Measurements from ENCODE around the gene PTAR1.

The PTAR1 gene

DNA sequence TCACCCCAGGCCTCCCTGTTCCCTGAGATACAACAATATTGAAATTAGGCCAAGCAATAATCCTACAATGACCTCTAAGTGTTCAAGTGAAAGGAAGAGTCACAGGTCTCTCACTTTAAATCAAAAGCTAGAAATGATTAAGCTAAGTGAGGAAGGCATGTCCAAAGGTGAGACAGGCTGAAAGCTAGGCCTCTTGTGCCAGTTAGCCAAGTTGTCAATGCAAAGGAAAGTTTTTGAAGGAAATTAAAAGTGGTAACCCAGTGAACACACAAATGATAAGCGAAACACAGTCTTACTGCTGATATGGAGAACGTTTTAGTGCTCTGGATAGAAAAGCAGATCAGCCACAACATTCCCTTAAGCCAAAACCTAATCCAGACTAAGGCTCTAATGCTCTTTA is 39.8 kb downstream of the PTAR1 start:
- Histone ChIP-seq H3K36me3 (ENCODE audit: control insufficient read depth in 1 of 2, insufficient read depth in 2 of 2, low read length in 2 of 2) (peaks cover 13 to 46% of the 10 kb centered on the region in 2 donors), H3K4me3 (ENCODE audit: low read depth in 1 of 2, low read length in 2 of 2) (no peak overlapping the region), H3K9ac (ENCODE audit: low read depth in 1 of 2, low read length in 2 of 2) (no peak overlapping the region), H3K27ac (ENCODE audit: low read depth, low read length) (no peak overlapping the region), H3K4me1 (ENCODE audit: control insufficient read depth in 1 of 2, insufficient read depth in 2 of 2, low read length in 2 of 2) (no peaks in the 10 kb centered on the region), H3K27me3 (ENCODE audit: control insufficient read depth in 1 of 2, insufficient read depth in 2 of 2, low read length in 2 of 2) (no peaks in the 10 kb centered on the region), H3K9me3 (ENCODE audit: control insufficient read depth in 1 of 2, low read length in 2 of 2) (no peaks in the 10 kb centered on the region)

DNA sequence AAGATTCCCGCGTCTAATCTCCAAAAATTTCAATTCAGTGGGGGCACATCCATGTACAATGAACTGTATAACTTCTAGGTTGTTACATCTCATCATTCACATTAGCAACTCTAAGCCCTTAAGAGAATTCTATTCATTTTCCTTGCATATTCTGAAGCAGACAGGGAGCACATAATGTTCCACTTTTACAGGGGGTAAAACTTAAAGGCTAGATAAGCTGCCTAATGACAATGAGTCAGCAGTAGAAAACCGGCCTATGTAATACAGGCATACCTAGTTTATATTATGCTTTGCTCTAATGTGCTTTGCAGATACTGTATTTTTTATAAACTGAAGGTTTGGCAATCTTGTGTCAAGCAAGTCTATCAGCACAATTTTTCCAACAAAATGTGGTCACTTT is 40.4 kb downstream of the PTAR1 start:
- no peak overlapping the region for H3K4me3 ChIP-seq (ENCODE audit: low read depth in 1 of 2, low read length in 2 of 2)
- no peaks in the 10 kb centered on the region for H3K27me3 ChIP-seq (ENCODE audit: control insufficient read depth in 1 of 2, insufficient read depth in 2 of 2, low read length in 2 of 2)
- no peak overlapping the region for H3K9ac ChIP-seq (ENCODE audit: low read depth in 1 of 2, low read length in 2 of 2)
- no peaks in the 10 kb centered on the region for H3K9me3 ChIP-seq (ENCODE audit: control insufficient read depth in 1 of 2, low read length in 2 of 2)
- no peaks in the 10 kb centered on the region for H3K4me1 ChIP-seq (ENCODE audit: control insufficient read depth in 1 of 2, insufficient read depth in 2 of 2, low read length in 2 of 2)
- H3K36me3 ChIP-seq (ENCODE audit: control insufficient read depth in 1 of 2, insufficient read depth in 2 of 2, low read length in 2 of 2), result peaks cover 13 to 43% of the 10 kb centered on the region in 2 donors
- no peak overlapping the region for H3K27ac ChIP-seq (ENCODE audit: low read depth, low read length)

DNA sequence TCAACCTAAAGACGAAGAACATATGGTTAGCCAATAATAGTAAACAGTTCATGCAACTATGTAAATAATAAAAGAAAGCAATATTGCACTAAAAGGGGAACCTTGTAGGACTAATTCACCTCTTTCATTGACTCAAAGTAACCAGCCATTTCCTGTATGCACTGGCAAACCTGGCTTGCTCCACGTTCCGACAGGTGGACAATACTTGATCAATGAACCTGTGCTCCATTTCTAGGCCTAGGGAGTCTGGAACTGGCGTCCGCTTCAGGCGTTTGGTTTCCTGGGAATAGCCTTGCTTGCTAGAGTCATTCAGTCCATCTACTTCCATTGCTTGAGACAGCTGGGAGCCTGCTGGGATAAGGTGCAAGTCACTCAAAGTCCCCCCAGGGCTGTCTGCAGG is 41.6 kb downstream of the PTAR1 start:
- Histone ChIP-seq H3K27ac (ENCODE audit: low read depth, low read length) (no peak overlapping the region), H3K36me3 (ENCODE audit: control insufficient read depth in 1 of 2, insufficient read depth in 2 of 2, low read length in 2 of 2) (peaks cover 11 to 33% of the 10 kb centered on the region in 2 donors), H3K9me3 (ENCODE audit: control insufficient read depth in 1 of 2, low read length in 2 of 2) (no peaks in the 10 kb centered on the region), H3K27me3 (ENCODE audit: control insufficient read depth in 1 of 2, insufficient read depth in 2 of 2, low read length in 2 of 2) (no peaks in the 10 kb centered on the region), H3K9ac (ENCODE audit: low read depth in 1 of 2, low read length in 2 of 2) (no peak overlapping the region), H3K4me3 (ENCODE audit: low read depth in 1 of 2, low read length in 2 of 2) (no peak overlapping the region), H3K4me1 (ENCODE audit: control insufficient read depth in 1 of 2, insufficient read depth in 2 of 2, low read length in 2 of 2) (no peaks in the 10 kb centered on the region)

DNA sequence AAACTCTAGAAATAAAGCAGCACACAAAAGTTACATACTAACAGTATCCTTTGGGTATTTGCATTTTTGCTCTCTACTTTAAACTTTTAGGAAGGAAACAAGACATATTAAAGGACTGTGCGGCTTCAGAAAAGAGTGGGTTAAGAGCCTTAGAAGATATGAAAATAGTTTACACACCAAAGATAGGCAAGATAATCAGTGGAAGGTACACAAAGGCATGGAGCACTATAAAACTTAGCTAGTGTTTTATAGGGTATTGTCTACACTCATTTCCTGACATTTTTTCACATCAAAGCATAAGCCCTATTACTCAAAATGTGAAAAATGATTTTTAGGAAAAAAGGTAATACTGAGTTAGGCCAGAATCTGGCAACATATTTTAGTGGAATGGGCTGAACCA is 44.0 kb downstream of the PTAR1 start:
- H3K27me3 ChIP-seq (ENCODE audit: control insufficient read depth in 1 of 2, insufficient read depth in 2 of 2, low read length in 2 of 2), result no peaks in the 10 kb centered on the region
- H3K9me3 ChIP-seq (ENCODE audit: control insufficient read depth in 1 of 2, low read length in 2 of 2), result no peaks in the 10 kb centered on the region
- peaks cover 8 to 22% of the 10 kb centered on the region in 2 donors for H3K36me3 ChIP-seq (ENCODE audit: control insufficient read depth in 1 of 2, insufficient read depth in 2 of 2, low read length in 2 of 2)
- H3K27ac ChIP-seq (ENCODE audit: low read depth, low read length), result no peak overlapping the region
- H3K4me1 ChIP-seq (ENCODE audit: control insufficient read depth in 1 of 2, insufficient read depth in 2 of 2, low read length in 2 of 2), result no peaks in the 10 kb centered on the region
- no peak overlapping the region for H3K4me3 ChIP-seq (ENCODE audit: low read depth in 1 of 2, low read length in 2 of 2)
- H3K9ac ChIP-seq (ENCODE audit: low read depth in 1 of 2, low read length in 2 of 2), result no peak overlapping the region

DNA sequence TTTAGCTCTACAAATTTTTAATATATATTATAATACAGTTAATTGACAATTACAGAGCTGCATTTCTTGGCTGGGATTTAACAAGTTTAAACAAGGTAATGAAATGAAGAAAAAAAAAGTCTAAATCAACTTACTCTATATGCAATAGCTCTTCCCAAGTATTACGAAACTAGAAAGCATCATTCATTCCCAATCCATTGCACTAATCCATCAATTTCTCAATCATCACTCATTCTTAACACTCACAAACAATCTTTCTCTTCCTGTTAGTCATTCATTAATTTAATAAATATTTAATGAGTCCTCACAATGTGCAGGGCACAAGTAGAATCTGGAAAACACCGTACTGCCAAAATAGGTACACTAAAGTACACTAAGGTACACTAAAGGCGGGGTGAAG is 44.7 kb downstream of the PTAR1 start:
- H3K36me3 ChIP-seq (ENCODE audit: control insufficient read depth in 1 of 2, insufficient read depth in 2 of 2, low read length in 2 of 2), result peaks cover 8 to 22% of the 10 kb centered on the region in 2 donors
- no peak overlapping the region for H3K27ac ChIP-seq (ENCODE audit: low read depth, low read length)
- H3K9me3 ChIP-seq (ENCODE audit: control insufficient read depth in 1 of 2, low read length in 2 of 2), result no peaks in the 10 kb centered on the region

DNA sequence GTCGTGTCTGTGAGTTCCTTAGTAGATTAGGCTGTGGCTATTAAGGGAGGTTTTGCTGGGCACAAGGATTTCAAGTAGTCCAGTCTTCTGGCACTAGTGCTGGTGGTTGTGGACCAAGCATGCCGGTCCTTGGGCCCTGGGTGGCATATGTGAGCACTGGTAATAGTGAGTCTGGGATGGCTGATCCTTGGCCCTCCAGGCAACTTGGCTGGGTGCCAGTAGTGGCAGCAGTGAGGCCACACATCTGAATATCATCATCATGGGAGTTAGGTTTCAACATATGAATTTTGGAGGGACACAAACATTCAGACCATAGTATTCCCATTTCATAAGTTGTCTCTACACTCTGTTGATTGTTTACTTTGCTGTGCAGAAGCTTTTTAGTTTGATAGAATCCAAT is 62.3 kb downstream of the PTAR1 start:
- Histone ChIP-seq H3K4me3 (ENCODE audit: low read depth in 1 of 2, low read length in 2 of 2) (no peak overlapping the region), H3K4me1 (ENCODE audit: control insufficient read depth in 1 of 2, insufficient read depth in 2 of 2, low read length in 2 of 2) (no peaks in the 10 kb centered on the region), H3K27me3 (ENCODE audit: control insufficient read depth in 1 of 2, insufficient read depth in 2 of 2, low read length in 2 of 2) (no peaks in the 10 kb centered on the region), H3K27ac (ENCODE audit: low read depth, low read length) (no peak overlapping the region), H3K9me3 (ENCODE audit: control insufficient read depth in 1 of 2, low read length in 2 of 2) (peaks cover 11% of the 10 kb centered on the region in 2 donors), H3K36me3 (ENCODE audit: control insufficient read depth in 1 of 2, insufficient read depth in 2 of 2, low read length in 2 of 2) (no peaks in the 10 kb centered on the region), H3K9ac (ENCODE audit: low read depth in 1 of 2, low read length in 2 of 2) (no peak overlapping the region)

More for the DNA sequence above, 44.7 kb downstream of the PTAR1 start:
- no peak overlapping the region for H3K9ac ChIP-seq (ENCODE audit: low read depth in 1 of 2, low read length in 2 of 2)
- no peak overlapping the region for H3K4me3 ChIP-seq (ENCODE audit: low read depth in 1 of 2, low read length in 2 of 2)
- no peaks in the 10 kb centered on the region for H3K27me3 ChIP-seq (ENCODE audit: control insufficient read depth in 1 of 2, insufficient read depth in 2 of 2, low read length in 2 of 2)
- no peaks in the 10 kb centered on the region for H3K4me1 ChIP-seq (ENCODE audit: control insufficient read depth in 1 of 2, insufficient read depth in 2 of 2, low read length in 2 of 2)

DNA sequence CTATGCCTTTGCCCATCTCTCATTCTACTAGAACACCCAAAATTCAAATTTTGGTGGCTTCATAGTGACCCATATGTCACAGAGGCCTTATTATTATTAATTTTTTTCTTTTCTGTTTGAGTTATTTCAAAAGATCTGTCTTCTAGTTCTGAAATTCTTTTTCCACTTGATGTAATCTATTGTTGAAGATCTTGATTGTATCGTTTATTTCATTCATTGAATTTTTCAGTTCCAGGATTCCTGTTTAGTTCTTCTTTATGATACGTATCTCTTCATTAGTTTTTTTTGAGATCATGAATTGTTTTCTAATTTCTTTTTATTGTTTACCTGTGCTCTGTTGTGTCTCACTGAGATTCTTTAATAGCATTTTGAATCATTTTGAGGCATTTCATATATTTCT is 63.0 kb downstream of the PTAR1 start:
- H3K27ac ChIP-seq (ENCODE audit: low read depth, low read length), result no peak overlapping the region
- H3K4me3 ChIP-seq (ENCODE audit: low read depth in 1 of 2, low read length in 2 of 2), result no peak overlapping the region
- H3K4me1 ChIP-seq (ENCODE audit: control insufficient read depth in 1 of 2, insufficient read depth in 2 of 2, low read length in 2 of 2), result no peaks in the 10 kb centered on the region
- peaks cover 11% of the 10 kb centered on the region in 2 donors for H3K9me3 ChIP-seq (ENCODE audit: control insufficient read depth in 1 of 2, low read length in 2 of 2)
- no peaks in the 10 kb centered on the region for H3K36me3 ChIP-seq (ENCODE audit: control insufficient read depth in 1 of 2, insufficient read depth in 2 of 2, low read length in 2 of 2)
- no peaks in the 10 kb centered on the region for H3K27me3 ChIP-seq (ENCODE audit: control insufficient read depth in 1 of 2, insufficient read depth in 2 of 2, low read length in 2 of 2)
- H3K9ac ChIP-seq (ENCODE audit: low read depth in 1 of 2, low read length in 2 of 2), result no peak overlapping the region

DNA sequence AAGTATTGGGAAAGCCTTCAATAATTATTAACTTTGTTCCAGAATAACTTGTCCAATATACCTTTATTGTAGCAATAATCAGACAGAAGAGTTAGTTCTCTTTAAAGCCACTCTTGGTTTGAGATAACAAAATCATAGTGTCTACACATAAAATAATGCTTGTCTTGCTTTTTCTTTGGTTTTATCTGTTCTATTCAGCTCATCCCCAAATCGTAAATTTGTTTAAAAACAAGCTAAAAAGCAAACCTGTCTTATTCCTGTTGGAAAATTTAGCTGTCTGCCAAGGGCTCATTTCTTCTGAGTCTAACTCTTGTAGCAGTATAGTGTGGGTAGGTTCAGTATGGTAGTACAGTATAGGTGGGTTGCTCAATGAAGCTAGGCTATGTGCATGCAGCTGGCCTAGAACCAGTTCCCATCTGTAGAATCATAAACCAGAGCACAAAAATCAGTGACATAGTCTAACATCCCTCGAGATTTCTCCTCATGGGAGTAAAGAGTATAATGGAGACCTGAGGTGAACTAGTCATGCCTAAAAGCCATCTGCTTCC is 69.7 kb downstream of the PTAR1 start:
- H3K4me3 ChIP-seq (ENCODE audit: low read depth in 1 of 2, low read length in 2 of 2), result no peak overlapping the region
- H3K4me1 ChIP-seq (ENCODE audit: control insufficient read depth in 1 of 2, insufficient read depth in 2 of 2, low read length in 2 of 2), result no peaks in the 10 kb centered on the region
- H3K9me3 ChIP-seq (ENCODE audit: control insufficient read depth in 1 of 2, low read length in 2 of 2), result no peaks in the 10 kb centered on the region
- no peaks in the 10 kb centered on the region for H3K27me3 ChIP-seq (ENCODE audit: control insufficient read depth in 1 of 2, insufficient read depth in 2 of 2, low read length in 2 of 2)
- no peak overlapping the region for H3K27ac ChIP-seq (ENCODE audit: low read depth, low read length)
- no peak overlapping the region for H3K9ac ChIP-seq (ENCODE audit: low read depth in 1 of 2, low read length in 2 of 2)
- no peaks in the 10 kb centered on the region for H3K36me3 ChIP-seq (ENCODE audit: control insufficient read depth in 1 of 2, insufficient read depth in 2 of 2, low read length in 2 of 2)

DNA sequence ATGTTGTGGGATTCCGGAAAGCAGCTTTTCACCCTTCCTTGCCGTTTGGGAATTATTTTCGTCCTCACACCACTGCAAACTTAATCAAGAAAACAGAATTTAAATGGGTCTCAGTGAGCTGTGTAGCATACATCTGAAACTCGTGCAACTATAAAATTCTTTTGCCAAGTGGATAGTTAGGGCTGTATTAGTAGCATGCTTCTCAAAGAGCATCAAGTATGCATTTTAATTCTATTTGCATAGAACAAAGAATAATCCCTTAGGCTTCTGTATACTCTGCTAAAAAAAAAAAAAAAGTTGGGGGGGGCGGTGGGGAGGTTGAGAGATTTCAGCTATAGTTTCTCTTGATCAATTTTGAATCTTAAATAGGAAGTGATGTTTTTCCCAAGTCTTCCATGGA is 75.9 kb downstream of the PTAR1 start:
- no peaks in the 10 kb centered on the region for H3K36me3 ChIP-seq (ENCODE audit: control insufficient read depth in 1 of 2, insufficient read depth in 2 of 2, low read length in 2 of 2)
- H3K9me3 ChIP-seq (ENCODE audit: control insufficient read depth in 1 of 2, low read length in 2 of 2), result no peaks in the 10 kb centered on the region
- no peak overlapping the region for H3K9ac ChIP-seq (ENCODE audit: low read depth in 1 of 2, low read length in 2 of 2)
- H3K27me3 ChIP-seq (ENCODE audit: control insufficient read depth in 1 of 2, insufficient read depth in 2 of 2, low read length in 2 of 2), result no peaks in the 10 kb centered on the region
- H3K4me3 ChIP-seq (ENCODE audit: low read depth in 1 of 2, low read length in 2 of 2), result no peak overlapping the region
- H3K27ac ChIP-seq (ENCODE audit: low read depth, low read length), result no peak overlapping the region
- no peaks in the 10 kb centered on the region for H3K4me1 ChIP-seq (ENCODE audit: control insufficient read depth in 1 of 2, insufficient read depth in 2 of 2, low read length in 2 of 2)

DNA sequence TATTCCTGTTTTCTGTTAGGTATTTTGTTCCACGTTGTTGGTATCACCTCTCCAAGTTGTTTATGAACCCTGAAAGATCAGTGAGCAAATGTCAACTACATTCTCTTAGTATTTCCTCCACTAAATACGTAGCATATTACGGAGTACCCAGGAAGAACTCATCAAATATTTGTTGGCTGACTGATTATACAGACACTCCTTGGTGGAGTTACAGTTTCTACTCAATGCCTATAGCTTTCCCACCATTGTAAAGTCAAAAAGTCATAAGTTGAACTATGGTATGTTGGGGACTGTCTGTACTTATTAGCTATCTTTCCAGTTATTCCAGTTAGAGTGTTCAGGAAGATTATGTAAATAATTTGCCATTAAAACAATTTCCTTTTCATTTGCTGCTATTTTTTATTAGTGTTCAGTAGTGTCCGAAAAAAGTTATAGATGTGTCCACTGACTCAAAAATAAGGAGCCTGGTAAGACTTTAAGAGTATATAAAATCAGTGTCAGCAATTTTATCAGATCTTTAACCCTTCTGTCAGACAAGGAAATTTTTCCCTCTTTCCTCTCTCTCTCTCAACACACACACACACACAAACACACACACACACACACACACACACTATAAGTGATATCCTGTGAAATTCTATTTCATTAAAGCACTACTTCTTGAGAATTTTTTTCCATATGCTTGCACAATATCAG is 80.8 kb downstream of the PTAR1 start:
- no peak overlapping the region for H3K27ac ChIP-seq (ENCODE audit: low read depth, low read length)
- H3K4me1 ChIP-seq (ENCODE audit: control insufficient read depth in 1 of 2, insufficient read depth in 2 of 2, low read length in 2 of 2), result no peaks in the 10 kb centered on the region
- H3K36me3 ChIP-seq (ENCODE audit: control insufficient read depth in 1 of 2, insufficient read depth in 2 of 2, low read length in 2 of 2), result no peaks in the 10 kb centered on the region
- peaks cover 0 to 3% of the 10 kb centered on the region in 2 donors for H3K27me3 ChIP-seq (ENCODE audit: control insufficient read depth in 1 of 2, insufficient read depth in 2 of 2, low read length in 2 of 2)
- H3K9ac ChIP-seq (ENCODE audit: low read depth in 1 of 2, low read length in 2 of 2), result no peak overlapping the region
- H3K4me3 ChIP-seq (ENCODE audit: low read depth in 1 of 2, low read length in 2 of 2), result no peak overlapping the region
- no peaks in the 10 kb centered on the region for H3K9me3 ChIP-seq (ENCODE audit: control insufficient read depth in 1 of 2, low read length in 2 of 2)
